ENCODE measurements around the gene FNDC1.

GRCh38 chr6:159197251-159197650 is 28.1 kb downstream of the FNDC1 start:
- TF ChIP-seq CTCF (conservative IDR thresholded peaks at IDR 0.05; ENCODE audit: low read depth, low read length) (no peak), EZH2phosphoT487 (IDR thresholded peaks at IDR 0.05; ENCODE audit: borderline replicate concordance, low read length) (no peak)
